Measurements from ENCODE around the gene SETD1A. TPM values are rescaled to one million over a fixed set of nuclear protein-coding genes. Genes with fewer than 3 reads are reported as not detected.
A peak's percentile ranks its signal among the peaks of the same experiment; 100 is the strongest.

SETD1A gene
- total and polyA plus RNA-seq, 9 of the 15 experiments (the other 6 are each of a cell fraction or from before 2014, with no cell fraction given), result 0.08 to 36.0 (median 4.2) TPM

- TF ChIP-seq ZNF395 (CRISPR knock-in tag; IDR thresholded peaks at IDR 0.05) (no peak), RNF219 (CRISPR knock-in tag; IDR thresholded peaks at IDR 0.05) (no peak), UBTF (IDR thresholded peaks at IDR 0.05; ENCODE audit: borderline replicate concordance in 1 of 2, low read depth in 2 of 2, low read length in 2 of 2) (no peak), KDM4B (IDR thresholded peaks at IDR 0.05; ENCODE audit: borderline replicate concordance in 2 of 2, low read depth in 1 of 2) (no peak), ATF4 (CRISPR knock-in tag; IDR thresholded peaks at IDR 0.05) (no peak), ZBTB2 (IDR thresholded peaks at IDR 0.05) (peak; percentile 62), TAL1 (IDR thresholded peaks at IDR 0.05) (no peak), FOXK2 (conservative IDR thresholded peaks at IDR 0.05 in 1 of 2, IDR thresholded peaks at IDR 0.05 in 1 of 2; ENCODE audit: low read depth in 2 of 2) (no peak), CREB3 (tag; conservative IDR thresholded peaks at IDR 0.05; ENCODE audit: low read depth) (no peak), SP1 (CRISPR knock-in tag; IDR thresholded peaks at IDR 0.05) (no peak), THAP7 (CRISPR knock-in tag; IDR thresholded peaks at IDR 0.05) (no peak), RNF2 (IDR thresholded peaks at IDR 0.05) (no peak; the same call in 1 of the 2 replicates)
Measured at GRCh38 chr16:30921748-30922419, 35.7 kb upstream of the SETD1A start (continued).
